ENCODE measurements around the gene SMCO2.
"Not testable (repeated sequence)": the region's sequence is repeated elsewhere in the genome, so short reads cannot be mapped to it uniquely, and the experiment has no call there.

Gene SMCO2

GRCh38 chr12:27527512-27527911, 81.0 kb downstream of the SMCO2 start:
- no peak for DNase-seq (ENCODE audit: low read depth)

GRCh38 chr12:27528788-27529187, 82.3 kb downstream of the SMCO2 start:
- DNase-seq (ENCODE audit: low read depth), result no peak

GRCh38 chr12:27530157-27530922, 83.8 kb downstream of the SMCO2 start:
- DNase-seq (ENCODE audit: low read depth), result no peak

- no peak for DNase-seq (ENCODE audit: low read depth)
Observed at GRCh38 chr12:27531896-27532295, 85.4 kb downstream of the SMCO2 start.

- no peak for DNase-seq (ENCODE audit: low read depth)
Observed at GRCh38 chr12:27534060-27534764, 87.7 kb downstream of the SMCO2 start.

GRCh38 chr12:27534765-27535161, 88.2 kb downstream of the SMCO2 start:
- no peak for DNase-seq (ENCODE audit: low read depth)

GRCh38 chr12:27535318-27535717, 88.8 kb downstream of the SMCO2 start:
- no peak for DNase-seq (ENCODE audit: low read depth)

GRCh38 chr12:27537855-27538675, 91.5 kb downstream of the SMCO2 start:
- DNase-seq (ENCODE audit: low read depth), result no peak

- DNase-seq (ENCODE audit: low read depth), result no peak
Observed at GRCh38 chr12:27539191-27539631, 92.7 kb downstream of the SMCO2 start.

GRCh38 chr12:27541031-27541719, 94.6 kb downstream of the SMCO2 start:
- DNase-seq (ENCODE audit: low read depth), result no peak

GRCh38 chr12:27542628-27543027, 96.1 kb downstream of the SMCO2 start:
- DNase-seq (ENCODE audit: low read depth), result no peak

- not testable (repeated sequence) for DNase-seq (ENCODE audit: low read depth)
Observed at GRCh38 chr12:27544858-27545257, 98.3 kb downstream of the SMCO2 start.

GRCh38 chr12:27545665-27546064, 99.1 kb downstream of the SMCO2 start:
- no peak for DNase-seq (ENCODE audit: low read depth)

- no peak for DNase-seq (ENCODE audit: low read depth)
Observed at GRCh38 chr12:27547592-27547991, 101.1 kb downstream of the SMCO2 start.

GRCh38 chr12:27548301-27549199, 102.0 kb downstream of the SMCO2 start:
- DNase-seq (ENCODE audit: low read depth), result no peak

GRCh38 chr12:27549236-27549800, 102.8 kb downstream of the SMCO2 start:
- DNase-seq (ENCODE audit: low read depth), result no peak

- DNase-seq (ENCODE audit: low read depth), result no peak
Observed at GRCh38 chr12:27549801-27550652, 103.5 kb downstream of the SMCO2 start.

GRCh38 chr12:27550653-27550975, 104.1 kb downstream of the SMCO2 start:
- no peak for DNase-seq (ENCODE audit: low read depth)

GRCh38 chr12:27551172-27551840, 104.8 kb downstream of the SMCO2 start:
- DNase-seq (ENCODE audit: low read depth), result no peak

Measured in activated T-helper 1 cell treated with Interleukin-2 at 50 U/mL for 16 hours (primary cell).